ENCODE measurements around the gene KDR. TPM values are rescaled to one million over a fixed set of nuclear protein-coding genes. Genes with fewer than 3 reads are reported as not detected.

Gene KDR
- total and polyA plus RNA-seq, 9 of the 15 experiments (the other 6 are each of a cell fraction or from before 2014, with no cell fraction given): 0.13 TPM; not detected in 8

- TF ChIP-seq HMGN3 (IDR thresholded peaks at IDR 0.05; ENCODE audit: borderline replicate concordance, extremely low read depth, insufficient read length, low read depth, low read length) (no peak), BDP1 (IDR thresholded peaks at IDR 0.05; ENCODE audit: insufficient read depth, insufficient read length) (no peak), SLC30A9 (CRISPR knock-in tag; IDR thresholded peaks at IDR 0.05) (no peak), TCF15 (CRISPR knock-in tag; IDR thresholded peaks at IDR 0.05) (no peak), GATAD2A (IDR thresholded peaks at IDR 0.05) (no peak), CBX1 (IDR thresholded peaks at IDR 0.05; ENCODE audit: low read depth) (no peak), STAG1 (CRISPR knock-in tag; IDR thresholded peaks at IDR 0.05; ENCODE audit: borderline replicate concordance) (no peak), TAF1 (IDR thresholded peaks at IDR 0.05; ENCODE audit: control insufficient read depth, extremely low read depth, insufficient read depth, low read length, severe bottlenecking) (no peak), SRSF1 (IDR thresholded peaks at IDR 0.05; ENCODE audit: low read depth, low read length) (no peak)
These were observed 51.0 kb downstream of the KDR start (continued) for GRCh38 chr4:55074386-55074785.

GRCh38 chr4:55071951-55072350, 53.4 kb downstream of the KDR start:
- Histone ChIP-seq H3K27ac (ENCODE audit: extremely low read depth, low read depth, low read length) (no peak overlapping the region), H3K9me1 (ENCODE audit: control insufficient read depth, insufficient read depth, low read length) (no peaks in the 10 kb centered on the region), H3K36me3 (ENCODE audit: control insufficient read depth, insufficient read depth, low read length) (no peaks in the 10 kb centered on the region), H3K4me3 (no peak overlapping the region), H3K9me3 (replicated peaks; ENCODE audit: control insufficient read depth, insufficient read depth, low read depth, low read length) (no peaks in the 10 kb centered on the region), H3K4me2 (ENCODE audit: insufficient read depth, low read length) (no peak overlapping the region), H3K27me3 (ENCODE audit: control insufficient read depth in 2 of 2, insufficient read depth in 2 of 2, low read length in 2 of 2) (no peaks in the 10 kb centered on the region), H3K79me2 (ENCODE audit: control insufficient read depth, insufficient read depth, low read length) (no peaks in the 10 kb centered on the region), H2AFZ (ENCODE audit: low read depth, low read length) (no peak overlapping the region), H3K9ac (ENCODE audit: insufficient read depth in 1 of 2, low read depth in 2 of 2, low read length in 2 of 2) (no peak overlapping the region), H3K4me1 (replicated peaks in 1 of 2; ENCODE audit: control insufficient read depth in 2 of 2, insufficient read depth in 2 of 2, low read length in 2 of 2) (no peaks in the 10 kb centered on the region), H4K20me1 (replicated peaks; ENCODE audit: control insufficient read depth, insufficient read depth, low read length) (no peaks in the 10 kb centered on the region)
- CTCF ChIA-PET (ENCODE audit: low intra/inter-chr PET ratio): no interaction called here
- ATAC-seq (no peak), DNase-seq (ENCODE audit: extremely low read depth in 1 of 4, low spot score in 3 of 4) (no peak), FAIRE-seq (no peak)
- POLR2A ChIA-PET: interaction anchor here (0.8 kb wide), 1 partner anchor 407 kb away, joined by 3 read pairs; no protein-coding TSS in a partner anchor
- 0% methylated on average over 1 of the region's 1 CpG for WGBS (ENCODE audit: insufficient coverage, low coverage, missing lambda C conversion rate)
- BruUV-seq (replicated peaks): no TSS peak
- intact Hi-C loops (cut with micrococcal nuclease): no loop called here
- in situ Hi-C loops (cut with MboI): no loop called here
- TF ChIP-seq PKNOX1 (IDR thresholded peaks at IDR 0.05): peak; percentile 64
- no peak for TF ChIP-seq ILF3 (IDR thresholded peaks at IDR 0.05; ENCODE audit: borderline replicate concordance)
- peak; percentile 71 for TF ChIP-seq MEIS2 (IDR thresholded peaks at IDR 0.05; ENCODE audit: partially characterized antibody)
- no peak for TF ChIP-seq ZNF124 (CRISPR knock-in tag; IDR thresholded peaks at IDR 0.05)
- no peak for TF ChIP-seq HMG20A (CRISPR knock-in tag; conservative IDR thresholded peaks at IDR 0.05)
- TF ChIP-seq CTCF (IDR thresholded peaks at IDR 0.05 in 2 of 3, conservative IDR thresholded peaks at IDR 0.05 in 1 of 3; ENCODE audit: insufficient read depth in 2 of 3, low read depth in 1 of 3, low read length in 3 of 3): no peak
- TF ChIP-seq JUND (IDR thresholded peaks at IDR 0.05; ENCODE audit: borderline replicate concordance, low read depth, low read length): 0 out of 2 replicates have a peak, but pooled peaks have one; percentile 5
- no peak for TF ChIP-seq JUND (tag; IDR thresholded peaks at IDR 0.05; ENCODE audit: borderline replicate concordance, low read depth, low read length)
